GM19438 (cell line): Measurements from ENCODE around the gene NKX2-8.

Experiments used
- ATAC-seq: cut with Tn5 transposase; IDR thresholded peaks from one replicate; pipeline ENCODE4 v1.9.1; 2021; ENCODE audit warnings: low read depth; ENCODE audit not compliant: unreplicated experiment

The NKX2-8 gene

GRCh38 chr14:36582011-36582873 is at the start of gene NKX2-8:
Gene NKX2-8, minus strand, starts transcription at chr14:36582614. Its CDS starts 225 bp downstream, at chr14:36582389.
- no peak for ATAC-seq

GRCh38 chr14:36627981-36628380 is 45.6 kb upstream of the NKX2-8 start:
- no peak for ATAC-seq

GRCh38 chr14:36626151-36626550 is 43.7 kb upstream of the NKX2-8 start:
- no peak for ATAC-seq

- no peak for ATAC-seq
These were observed 43.0 kb upstream of the NKX2-8 start for GRCh38 chr14:36625436-36625835.

- no peak for ATAC-seq
These were observed 42.6 kb upstream of the NKX2-8 start for GRCh38 chr14:36625014-36625413.

GRCh38 chr14:36619853-36620252 is 37.4 kb upstream of the NKX2-8 start:
- ATAC-seq = no peak

- no peak for ATAC-seq
These were observed 36.7 kb upstream of the NKX2-8 start for GRCh38 chr14:36619131-36619530.

- no peak for ATAC-seq
These were observed 36.2 kb upstream of the NKX2-8 start for GRCh38 chr14:36618641-36619040.

- no peak for ATAC-seq
These were observed 35.4 kb upstream of the NKX2-8 start for GRCh38 chr14:36617824-36618223.

- no peak for ATAC-seq
These were observed 23.1 kb upstream of the NKX2-8 start for GRCh38 chr14:36605506-36605857.

GRCh38 chr14:36604757-36605505 is 22.5 kb upstream of the NKX2-8 start:
- no peak for ATAC-seq

- ATAC-seq = no peak
These were observed 18.0 kb upstream of the NKX2-8 start for GRCh38 chr14:36600431-36600830.

- no peak for ATAC-seq
These were observed 9.1 kb upstream of the NKX2-8 start for GRCh38 chr14:36591482-36591881.

- ATAC-seq = no peak
These were observed 6.4 kb upstream of the NKX2-8 start for GRCh38 chr14:36588788-36589187.

GRCh38 chr14:36588119-36588518 is 5.7 kb upstream of the NKX2-8 start:
- no peak for ATAC-seq

GRCh38 chr14:36585100-36585499 is 2.7 kb upstream of the NKX2-8 start:
- ATAC-seq = no peak

GRCh38 chr14:36583893-36584811 is 1.7 kb upstream of the NKX2-8 start:
- no peak for ATAC-seq

- no peak for ATAC-seq
These were observed 953 bp upstream of the NKX2-8 start for GRCh38 chr14:36583242-36583892.

GRCh38 chr14:36582874-36583241 is 444 bp upstream of the NKX2-8 start:
- no peak for ATAC-seq
